GM21423 (cell line): Measurements from ENCODE around the gene ANXA1.

Source experiments
- ATAC-seq: cut with Tn5 transposase; IDR thresholded peaks from one replicate; pipeline ENCODE4 v1.9.1; 2021; ENCODE audit warnings: mild to moderate bottlenecking, moderate library complexity; ENCODE audit not compliant: unreplicated experiment

The ANXA1 gene, protein sequence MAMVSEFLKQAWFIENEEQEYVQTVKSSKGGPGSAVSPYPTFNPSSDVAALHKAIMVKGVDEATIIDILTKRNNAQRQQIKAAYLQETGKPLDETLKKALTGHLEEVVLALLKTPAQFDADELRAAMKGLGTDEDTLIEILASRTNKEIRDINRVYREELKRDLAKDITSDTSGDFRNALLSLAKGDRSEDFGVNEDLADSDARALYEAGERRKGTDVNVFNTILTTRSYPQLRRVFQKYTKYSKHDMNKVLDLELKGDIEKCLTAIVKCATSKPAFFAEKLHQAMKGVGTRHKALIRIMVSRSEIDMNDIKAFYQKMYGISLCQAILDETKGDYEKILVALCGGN

DNA sequence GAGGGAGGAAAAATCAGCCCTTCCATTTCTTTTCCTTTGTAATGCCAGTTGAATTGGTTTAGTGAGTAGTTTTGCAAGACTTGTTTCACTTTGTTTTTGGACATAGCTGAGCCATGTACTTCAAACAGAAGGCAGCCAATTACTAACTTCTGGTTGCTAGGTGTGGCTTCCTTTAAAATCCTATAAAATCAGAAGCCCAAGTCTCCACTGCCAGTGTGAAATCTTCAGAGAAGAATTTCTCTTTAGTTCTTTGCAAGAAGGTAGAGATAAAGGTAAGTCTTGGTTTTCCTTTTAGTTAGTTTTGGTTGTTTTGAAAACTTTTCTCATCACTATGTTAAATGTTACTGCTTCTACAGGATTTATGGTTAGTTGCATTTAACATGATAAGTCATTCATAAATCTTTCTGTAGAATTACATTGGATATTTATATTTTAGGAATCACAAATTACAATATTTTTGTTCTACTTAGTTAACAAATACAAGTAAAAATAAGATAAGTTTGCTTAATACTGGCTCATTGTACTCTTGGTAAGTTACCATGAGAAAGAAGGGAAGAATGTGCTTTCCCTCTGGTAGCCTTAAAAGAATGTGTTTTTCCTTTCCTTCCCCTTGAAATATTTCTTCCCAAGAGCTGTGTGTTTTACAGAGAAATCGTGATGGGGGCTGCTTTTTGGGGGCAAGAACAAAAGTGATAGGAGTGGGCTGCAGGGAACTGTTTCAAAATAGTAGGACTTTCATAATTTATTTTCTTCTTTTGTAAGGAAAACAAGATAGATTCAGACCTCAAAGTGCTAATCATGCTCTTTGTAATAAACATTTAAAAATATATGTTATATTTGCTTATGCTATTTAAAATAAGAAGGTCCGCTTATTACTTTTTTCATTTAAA, at the start of gene ANXA1:
ANXA1 (plus strand) TSS at position 213 of the 890 bp plus-strand sequence. CDS start 6,671 bp downstream, outside the sequence.
- ATAC-seq = no peak

DNA sequence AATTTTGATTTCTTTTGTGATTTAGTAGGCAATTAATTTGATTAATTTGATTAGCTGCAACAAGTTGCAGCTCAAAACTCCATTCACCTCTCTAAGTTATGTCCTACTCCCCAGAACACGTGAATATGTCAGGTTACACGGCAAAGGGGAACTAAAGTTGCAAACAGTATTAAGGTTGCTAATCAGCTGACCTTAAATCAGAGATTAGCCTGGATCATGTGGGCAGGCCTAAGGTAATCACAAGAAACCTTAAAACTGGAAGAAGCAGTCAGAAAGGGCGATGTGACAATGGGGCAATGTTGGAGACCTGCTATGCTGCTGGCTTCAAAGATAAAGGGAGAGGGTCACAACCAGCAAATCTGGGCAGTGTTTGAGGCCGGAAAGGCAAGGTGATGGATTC, 47.3 kb upstream of the ANXA1 start:
- ATAC-seq = no peak

DNA sequence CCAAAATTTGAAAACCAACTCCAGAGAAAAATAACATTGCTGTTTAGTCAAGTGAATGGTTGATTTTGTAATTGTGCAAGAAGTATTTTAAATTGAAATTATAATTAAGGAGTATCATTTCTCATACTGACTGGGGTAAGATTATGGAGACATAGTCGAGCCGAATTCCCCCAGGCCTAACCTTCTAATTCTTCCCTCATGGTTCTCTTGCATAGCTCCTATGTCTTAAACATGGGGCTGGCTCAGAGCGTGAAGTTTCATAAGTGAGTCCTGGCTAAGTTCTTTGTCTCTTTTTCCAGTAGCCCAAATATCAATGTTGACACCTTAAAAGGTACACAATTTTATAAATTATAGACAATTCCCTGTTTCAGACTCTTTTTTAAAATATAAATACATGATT, 46.7 kb upstream of the ANXA1 start:
- ATAC-seq = no peak

DNA sequence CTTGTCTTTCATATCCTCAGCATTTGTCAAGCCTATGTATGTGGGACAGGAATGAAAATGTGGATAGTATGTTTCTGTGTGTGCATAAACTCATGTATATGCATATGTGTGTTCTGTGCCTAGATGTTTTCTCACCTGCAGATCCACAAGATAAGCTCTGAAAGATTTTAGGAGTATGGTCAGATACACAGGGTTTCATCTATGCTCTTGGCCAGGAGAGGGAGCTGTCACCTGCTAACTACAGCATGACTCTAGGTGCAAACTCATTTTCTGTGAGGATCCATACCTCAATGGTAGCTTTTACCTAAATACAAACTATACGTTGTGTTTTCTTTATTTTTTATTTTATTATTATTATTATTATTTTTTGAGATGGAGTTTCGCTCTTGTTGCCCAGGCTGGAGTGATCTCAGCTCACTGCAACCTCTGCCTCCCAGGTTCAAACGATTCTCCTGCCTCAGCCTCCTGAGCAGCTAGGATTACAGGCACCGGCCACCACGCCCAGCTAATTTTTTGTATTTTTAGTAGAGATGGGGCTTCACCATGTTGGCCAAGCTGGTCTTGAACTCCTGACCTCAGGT, 44.1 kb upstream of the ANXA1 start:
- peak; percentile 90 for ATAC-seq

DNA sequence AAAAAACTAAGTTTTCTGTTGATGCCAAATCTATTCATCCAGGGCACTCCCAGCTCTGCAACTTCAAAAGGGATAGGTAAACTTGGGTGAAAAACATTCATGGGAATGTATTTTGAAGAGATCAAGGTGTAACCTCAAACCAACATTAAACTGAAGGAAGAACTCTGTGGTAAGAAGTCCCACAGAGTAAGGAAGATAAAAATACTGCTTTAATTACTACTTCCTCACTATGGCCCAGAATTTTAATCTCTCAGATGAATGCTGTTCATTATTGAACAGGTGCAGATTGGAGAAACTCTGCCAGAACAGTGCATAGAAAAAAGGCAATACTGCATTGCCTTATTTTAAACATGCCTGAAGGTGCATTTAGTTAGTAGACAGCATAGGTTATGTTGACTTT, 37.6 kb upstream of the ANXA1 start:
- no peak for ATAC-seq

DNA sequence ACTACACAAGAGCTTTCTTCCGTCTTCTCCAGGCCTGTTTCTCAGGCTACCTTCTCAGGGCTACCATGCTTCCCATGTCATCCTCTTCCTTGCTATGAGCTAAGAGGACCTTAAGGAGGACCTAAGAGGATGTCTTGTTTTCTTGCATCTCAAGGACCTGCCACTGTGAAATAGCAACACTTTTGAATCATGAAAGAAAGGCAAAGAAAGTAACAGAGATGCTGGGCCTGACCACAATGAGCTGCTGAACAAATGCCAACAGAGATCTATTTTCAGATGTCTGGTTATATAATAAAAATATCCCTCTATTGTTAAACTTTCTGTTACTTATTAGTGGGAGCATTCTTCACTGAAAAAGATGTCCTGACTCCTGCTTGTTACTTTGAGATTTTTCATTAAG, 36.7 kb upstream of the ANXA1 start:
- no peak for ATAC-seq

DNA sequence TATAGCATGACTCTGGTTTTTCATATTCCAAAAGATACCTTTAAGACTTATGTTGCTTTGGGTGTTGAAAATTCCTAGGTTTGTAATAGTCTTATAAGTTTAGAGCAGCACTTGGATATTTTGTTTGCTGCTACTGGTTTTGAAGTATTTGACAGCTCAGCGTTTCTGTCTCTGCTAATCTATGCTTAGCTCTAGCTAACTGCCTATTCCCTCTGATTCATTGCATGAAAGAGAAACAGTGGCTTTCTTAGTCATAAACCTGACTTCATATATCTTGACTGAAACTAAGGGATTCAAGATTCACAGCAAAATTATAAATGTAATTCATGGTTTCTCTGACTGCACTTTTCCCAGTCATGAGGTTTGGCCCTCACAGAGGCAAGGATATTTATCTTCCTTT, 35.6 kb upstream of the ANXA1 start:
- peak; percentile 58 for ATAC-seq

DNA sequence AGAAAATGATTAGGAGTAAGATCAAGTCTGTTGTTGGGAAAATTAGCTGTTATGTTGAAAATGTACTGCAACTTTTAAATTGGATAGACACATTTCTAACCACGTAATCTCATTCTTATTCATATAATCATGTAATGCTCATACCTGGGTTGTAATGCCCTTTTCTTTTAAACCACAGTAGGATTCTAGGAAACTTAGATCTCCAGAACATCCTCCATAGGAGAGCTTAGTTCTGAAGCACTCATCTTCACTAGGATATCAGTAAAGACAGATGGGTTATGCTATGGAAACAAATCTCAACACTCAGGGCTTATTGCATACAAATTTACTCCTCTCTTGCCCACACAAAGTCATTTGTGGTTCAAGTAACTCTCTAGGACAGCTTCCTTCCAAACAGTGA, 34.8 kb upstream of the ANXA1 start:
- no peak for ATAC-seq

DNA sequence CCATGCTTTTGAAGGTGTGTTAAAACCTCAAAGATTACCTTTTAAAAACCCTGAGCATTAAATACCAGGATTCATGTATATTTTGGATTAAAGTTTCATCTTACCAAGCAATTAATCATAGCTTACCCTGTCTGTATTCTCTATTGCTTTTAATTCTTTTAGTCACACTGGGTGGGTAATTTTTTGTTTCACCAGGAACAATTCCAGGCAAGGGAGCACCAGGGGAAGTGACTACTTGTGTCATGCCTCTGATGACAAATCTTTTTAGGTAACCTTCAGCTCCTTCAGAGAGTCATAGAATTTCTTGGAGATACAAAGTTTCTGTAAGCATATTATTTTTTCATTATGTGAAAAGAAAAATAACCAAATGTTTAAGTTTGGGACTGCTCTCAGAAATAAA, 33.4 kb upstream of the ANXA1 start:
- no peak for ATAC-seq

DNA sequence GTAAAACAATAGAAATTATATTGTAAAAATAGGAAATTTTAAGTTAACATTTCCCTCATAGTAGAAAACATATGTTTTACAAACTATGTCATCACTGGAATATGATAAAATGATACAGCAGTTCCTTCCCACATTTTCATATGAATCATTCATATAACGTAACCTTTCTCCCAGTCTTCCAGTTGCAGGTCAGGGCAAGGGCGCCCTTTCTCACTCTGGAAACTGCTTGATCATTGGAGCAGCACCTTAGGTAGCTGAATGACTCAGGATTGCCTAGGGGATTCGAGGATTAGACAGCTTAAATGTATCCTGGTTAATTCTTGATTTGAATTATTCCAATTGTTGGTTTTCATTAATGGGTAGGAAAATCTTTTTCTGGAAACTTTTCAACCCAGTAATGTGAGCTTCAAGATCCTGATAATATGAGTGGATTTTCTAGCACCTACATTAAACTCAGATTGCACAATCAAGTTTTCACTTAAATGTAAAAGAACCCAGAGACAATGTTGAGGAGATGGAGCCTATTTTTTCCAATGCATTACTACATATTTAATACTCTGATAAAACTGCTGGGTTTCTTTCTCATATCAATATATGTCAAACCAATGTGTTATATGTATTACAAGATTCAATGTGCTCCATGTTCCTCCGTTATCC, 32.6 kb upstream of the ANXA1 start:
- no peak for ATAC-seq

DNA sequence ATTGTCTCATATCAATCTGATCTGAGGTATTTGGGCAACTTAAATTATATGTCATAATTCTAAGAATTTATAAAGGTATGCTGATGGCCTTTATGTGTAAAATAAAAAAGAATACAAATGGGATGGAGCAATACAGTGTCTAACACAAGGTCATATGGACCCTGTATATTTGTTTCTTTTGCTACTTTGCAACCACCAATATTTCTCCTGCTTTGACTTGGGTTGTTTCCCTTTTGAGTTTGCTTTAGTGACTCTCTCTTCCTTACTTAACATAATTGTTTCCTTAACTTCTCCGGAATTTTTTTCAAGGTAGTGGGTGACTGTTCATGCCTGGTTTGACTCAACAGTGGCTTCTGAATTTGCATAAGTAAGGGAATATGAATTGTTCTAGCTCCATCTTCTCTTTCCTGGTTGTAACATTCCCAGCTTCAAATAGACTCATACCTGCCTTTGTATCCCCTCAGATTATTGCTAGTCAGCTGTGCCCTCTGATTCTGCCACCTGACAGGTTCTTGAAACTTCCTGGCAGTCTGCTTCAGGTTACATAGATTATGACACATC, 30.2 kb upstream of the ANXA1 start:
- no peak for ATAC-seq

DNA sequence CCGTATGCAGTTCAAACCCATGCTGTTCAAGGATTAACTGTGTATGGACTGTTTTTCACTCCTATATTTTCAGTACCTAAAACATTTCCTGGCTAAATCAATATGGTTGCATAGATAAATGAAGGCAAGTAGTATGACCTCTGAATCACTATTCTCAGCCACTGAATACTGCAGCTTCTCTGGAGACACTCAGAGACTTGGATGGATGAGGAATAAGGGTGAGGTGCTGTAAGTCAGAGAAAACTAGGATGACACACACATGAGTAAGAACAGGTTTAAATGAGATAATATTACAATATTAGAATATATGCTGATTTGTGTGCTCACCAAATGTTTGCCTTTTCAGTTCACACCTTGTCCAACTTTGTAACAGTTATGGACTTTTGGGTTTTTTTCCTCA, 26.0 kb upstream of the ANXA1 start:
- no peak for ATAC-seq

DNA sequence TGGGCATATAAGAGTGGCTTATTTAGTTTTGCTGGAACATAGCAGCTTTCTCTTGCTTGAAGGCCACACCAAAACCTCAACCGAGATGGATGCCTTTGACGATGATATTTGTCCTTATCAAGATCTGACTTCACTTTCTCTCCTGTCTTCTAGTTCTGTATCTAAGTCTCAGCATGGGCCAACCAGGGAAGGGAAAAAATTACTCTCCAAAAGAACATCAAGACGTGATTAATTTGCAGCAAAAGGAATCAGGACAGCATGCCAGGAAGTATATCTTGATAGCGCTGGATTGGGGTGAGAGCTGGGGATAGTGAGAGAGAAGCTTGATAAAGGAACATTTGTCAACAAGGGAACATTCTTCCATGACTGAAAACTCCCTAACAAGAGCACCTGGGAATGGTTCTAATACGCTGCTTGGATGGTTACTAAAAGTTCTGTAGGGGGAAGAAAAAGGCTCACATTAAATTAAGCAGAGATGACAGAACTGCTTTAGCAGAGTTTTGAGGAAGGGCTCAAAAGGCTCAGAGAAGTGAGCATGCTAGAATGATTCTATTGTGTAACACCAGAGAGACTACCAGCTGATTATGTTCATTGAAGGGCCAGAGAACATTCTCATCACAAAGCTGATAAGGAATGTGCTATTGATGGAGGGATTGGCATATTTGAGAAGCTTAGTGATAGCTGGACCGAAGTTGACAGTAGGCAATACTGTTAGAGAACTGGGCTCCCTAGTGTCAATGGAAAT, 21.6 kb upstream of the ANXA1 start:
- ATAC-seq = no peak

DNA sequence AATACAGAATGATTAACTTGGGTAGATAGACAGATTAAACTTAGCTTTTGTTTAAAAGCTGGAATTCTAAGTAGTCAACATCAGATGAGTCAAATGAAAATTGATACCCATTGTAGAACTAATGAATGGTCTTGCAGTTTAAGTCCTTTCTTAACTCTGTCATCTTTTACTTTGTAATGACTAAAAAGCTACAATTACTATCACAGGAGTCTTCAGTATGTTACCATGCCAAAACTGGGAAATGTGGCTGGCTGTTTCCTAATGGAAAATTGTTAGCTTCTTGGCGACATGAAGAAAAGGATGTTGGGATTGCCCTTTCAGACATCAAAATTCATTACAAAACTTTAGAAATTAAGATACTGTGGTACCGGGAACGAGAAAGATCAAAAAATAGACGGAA, 20.2 kb upstream of the ANXA1 start:
- ATAC-seq = no peak

DNA sequence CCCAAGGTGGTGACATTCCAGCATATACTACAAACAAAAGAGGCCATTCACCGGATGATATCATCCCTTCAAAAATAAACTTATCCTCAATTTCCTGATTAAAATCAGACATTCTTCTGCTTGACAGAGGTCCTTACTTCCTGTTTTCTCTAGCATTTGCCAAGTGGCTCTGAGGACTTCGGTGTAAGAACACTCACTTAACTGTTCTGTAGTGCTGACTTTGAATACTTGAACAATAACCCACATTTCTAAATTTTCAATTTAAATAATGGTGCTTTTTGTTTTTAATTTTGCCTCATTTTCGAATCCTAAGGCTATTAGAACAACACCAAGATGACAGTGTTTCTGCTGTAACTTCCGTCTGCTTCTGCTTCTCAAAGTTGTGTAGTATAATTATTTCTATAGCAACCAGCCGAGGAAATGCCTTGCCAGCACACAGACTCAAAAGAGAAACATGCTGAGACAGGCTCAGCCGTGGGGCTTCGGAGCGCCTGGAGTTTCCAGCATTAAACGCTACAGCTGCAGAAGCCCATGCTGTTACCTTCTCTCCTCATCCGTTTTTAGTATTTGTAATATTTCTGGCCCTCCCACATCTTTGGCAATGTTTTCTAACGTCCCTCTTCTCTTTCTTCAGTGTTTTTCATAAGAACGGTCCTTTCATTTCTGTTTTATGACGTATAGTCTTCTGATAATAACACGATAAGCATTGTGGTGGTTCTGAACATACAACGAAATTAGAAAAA, 19.5 kb upstream of the ANXA1 start:
- peak; percentile 93 for ATAC-seq

DNA sequence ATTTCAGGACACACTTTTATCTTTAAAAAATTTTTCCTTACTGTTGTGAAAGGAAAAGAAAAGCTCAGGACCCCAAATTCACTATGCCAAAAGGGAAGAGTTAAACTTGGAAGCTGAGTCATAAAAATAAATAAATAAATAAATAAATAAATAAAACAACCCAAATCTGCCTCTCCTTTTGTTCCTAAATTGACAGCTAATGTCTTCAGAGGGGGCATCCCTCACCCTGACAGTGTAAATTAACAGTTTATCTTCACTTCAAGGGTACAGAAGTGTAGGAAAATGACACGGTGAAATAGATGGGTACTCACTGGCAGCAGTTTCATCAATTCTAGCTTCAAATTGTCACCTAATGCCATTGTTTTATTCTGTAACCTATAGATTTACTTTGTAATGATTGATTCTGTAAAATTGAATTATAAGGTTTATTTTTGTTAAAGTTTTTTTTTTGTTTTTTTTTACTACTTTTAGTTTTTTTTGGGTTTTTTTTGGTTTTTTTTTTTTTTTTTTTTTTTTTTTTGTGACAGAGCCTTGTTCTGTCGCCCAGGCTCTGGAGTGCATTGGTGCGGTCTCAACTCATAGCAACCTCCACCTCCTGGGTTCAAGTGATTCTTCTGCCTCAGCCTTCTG, 18.5 kb upstream of the ANXA1 start:
- ATAC-seq = no peak

DNA sequence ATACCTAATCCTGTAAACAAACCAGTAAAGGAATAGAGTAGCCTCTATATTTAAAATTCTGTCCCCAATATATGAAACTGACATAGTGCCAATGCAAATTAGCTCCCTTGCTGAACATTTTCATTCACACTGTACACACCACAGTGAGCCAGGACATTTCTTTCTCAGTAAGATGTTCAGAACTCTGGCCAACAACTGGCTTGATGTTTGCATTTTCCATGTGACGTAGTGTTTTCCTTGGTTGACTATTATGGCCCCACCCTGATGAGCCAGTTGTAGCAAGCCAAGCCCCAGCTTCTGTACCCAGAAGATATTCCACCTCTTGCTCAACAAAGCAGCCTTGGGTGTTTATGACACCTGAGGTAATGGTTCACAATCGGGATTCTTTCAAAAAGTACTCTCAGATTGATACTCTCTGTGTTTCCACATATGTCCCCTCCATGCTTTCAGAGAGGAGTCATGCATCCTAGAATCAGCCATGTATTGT, 17.7 kb upstream of the ANXA1 start:
- peak; percentile 54 for ATAC-seq

DNA sequence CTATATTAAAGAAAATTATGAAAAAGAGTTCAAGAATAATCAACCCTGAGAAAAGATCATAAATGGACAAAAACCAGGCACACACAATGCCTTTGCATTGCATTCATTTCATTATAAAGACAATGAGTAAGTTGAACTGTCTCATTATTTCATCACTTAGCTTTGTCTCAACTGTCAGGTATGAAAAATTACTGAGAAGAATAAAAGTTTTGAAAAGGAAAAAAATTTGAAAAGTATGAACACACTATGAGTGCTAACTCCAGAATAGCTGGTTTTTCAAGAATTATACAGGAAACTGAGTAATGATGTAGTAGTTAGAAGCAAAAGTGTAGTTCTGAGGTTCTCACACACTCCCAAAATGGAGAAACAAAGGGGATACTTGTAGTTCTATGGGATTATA, 16.3 kb upstream of the ANXA1 start:
- ATAC-seq = no peak
